PFSK-1 (cell line): ENCODE measurements around the gene KLF6.

Experiments
- FOXP2 ChIP-seq: optimal IDR thresholded peaks from 2 replicates; pipeline ENCODE3; 2011; ENCODE audit warnings: borderline replicate concordance, control low read depth, inconsistent platforms; ENCODE audit not compliant: insufficient read depth; ENCODE audit errors: extremely low read length, extremely low read depth
- POLR2AphosphoS5 ChIP-seq: IDR thresholded peaks from 2 replicates; pipeline ENCODE4 v1.6.1; 2012; ENCODE audit warnings: low read depth, mild to moderate bottlenecking, control low read depth, low read length, moderate library complexity
- REST ChIP-seq, 2 experiments: IDR thresholded peaks; 2 replicates each; pipeline versions ENCODE4 v1.6.1 to v1.8.0; 2011 to 2012; ENCODE audit warnings: low read depth in 2 of 2, low read length in 2 of 2, control low read depth in 1 of 2, inconsistent platforms in 1 of 2, mild to moderate bottlenecking in 1 of 2, moderate library complexity in 1 of 2; ENCODE audit not compliant: insufficient read depth in 1 of 2
- SIN3A ChIP-seq: IDR thresholded peaks from 2 replicates; pipeline ENCODE4 v1.6.1; 2012; ENCODE audit warnings: mild to moderate bottlenecking, low read length, moderate library complexity, borderline replicate concordance; ENCODE audit not compliant: insufficient read depth
- TAF1 ChIP-seq: IDR thresholded peaks from 2 replicates; pipeline ENCODE4 v1.6.1; 2012; ENCODE audit warnings: low read length, control low read depth, borderline replicate concordance; ENCODE audit not compliant: insufficient read depth

The KLF6 gene

GRCh38 chr10:3814838-3815220 is 29.8 kb upstream of the KLF6 start:
- no peak for TF ChIP-seq FOXP2

- TF ChIP-seq SIN3A, result no peak
- no peak for TF ChIP-seq REST (IDR thresholded peaks at IDR 0.05; ENCODE audit: insufficient read depth in 1 of 2, low read depth in 2 of 2, low read length in 2 of 2)
- no peak for TF ChIP-seq FOXP2
- no peak for TF ChIP-seq TAF1
- no peak for TF ChIP-seq POLR2AphosphoS5
Measured at GRCh38 chr10:3813986-3814837, 29.2 kb upstream of the KLF6 start.

- TF ChIP-seq SIN3A, result no peak
- no peak for TF ChIP-seq FOXP2
- no peak for TF ChIP-seq POLR2AphosphoS5
- TF ChIP-seq TAF1, result no peak
- no peak for TF ChIP-seq REST (IDR thresholded peaks at IDR 0.05; ENCODE audit: insufficient read depth in 1 of 2, low read depth in 2 of 2, low read length in 2 of 2)
Measured at GRCh38 chr10:3813267-3813666, 28.3 kb upstream of the KLF6 start.

GRCh38 chr10:3812141-3812540 is 27.1 kb upstream of the KLF6 start:
- TF ChIP-seq SIN3A (no peak), TAF1 (no peak), FOXP2 (no peak), REST (IDR thresholded peaks at IDR 0.05; ENCODE audit: insufficient read depth in 1 of 2, low read depth in 2 of 2, low read length in 2 of 2) (no peak), POLR2AphosphoS5 (no peak)

GRCh38 chr10:3811291-3811870 is 26.4 kb upstream of the KLF6 start:
- no peak for TF ChIP-seq TAF1
- no peak for TF ChIP-seq REST (IDR thresholded peaks at IDR 0.05; ENCODE audit: insufficient read depth in 1 of 2, low read depth in 2 of 2, low read length in 2 of 2)
- no peak for TF ChIP-seq SIN3A
- no peak for TF ChIP-seq FOXP2
- no peak for TF ChIP-seq POLR2AphosphoS5
